ENCODE data around the gene ARSI.
A peak's percentile ranks its signal among the peaks of the same experiment; 100 is the strongest.

ARSI gene

GRCh38 chr5:150302301-150303069 is at the start of gene ARSI:
TSS of gene ARSI (minus strand) at chr5:150302905. CDS start at chr5:150302373, 532 bp downstream.
- DNase-seq (ENCODE audit: low spot score) = no peak

- peak; percentile 93 for DNase-seq (ENCODE audit: low spot score)
Observed at GRCh38 chr5:150350524-150351344, 48.0 kb upstream of the ARSI start.

GRCh38 chr5:150349681-150350275 is 47.1 kb upstream of the ARSI start:
- no peak for DNase-seq (ENCODE audit: low spot score)

- DNase-seq (ENCODE audit: low spot score) = no peak
Observed at GRCh38 chr5:150347451-150347850, 44.7 kb upstream of the ARSI start.

- DNase-seq (ENCODE audit: low spot score) = no peak
Observed at GRCh38 chr5:150347003-150347402, 44.3 kb upstream of the ARSI start.

- no peak for DNase-seq (ENCODE audit: low spot score)
Observed at GRCh38 chr5:150346592-150346991, 43.9 kb upstream of the ARSI start.

- peak; percentile 56 for DNase-seq (ENCODE audit: low spot score)
Observed at GRCh38 chr5:150345716-150346115, 43.0 kb upstream of the ARSI start.

- DNase-seq (ENCODE audit: low spot score) = no peak
Observed at GRCh38 chr5:150343994-150344631, 41.4 kb upstream of the ARSI start.

- no peak for DNase-seq (ENCODE audit: low spot score)
Observed at GRCh38 chr5:150342583-150342982, 39.9 kb upstream of the ARSI start.

- no peak for DNase-seq (ENCODE audit: low spot score)
Observed at GRCh38 chr5:150341989-150342388, 39.3 kb upstream of the ARSI start.

GRCh38 chr5:150341331-150341730 is 38.6 kb upstream of the ARSI start:
- no peak for DNase-seq (ENCODE audit: low spot score)

GRCh38 chr5:150340614-150341255 is 38.0 kb upstream of the ARSI start:
- peak; percentile 50 for DNase-seq (ENCODE audit: low spot score)

- no peak for DNase-seq (ENCODE audit: low spot score)
Observed at GRCh38 chr5:150339841-150340240, 37.1 kb upstream of the ARSI start.

- DNase-seq (ENCODE audit: low spot score) = peak; percentile 93
Observed at GRCh38 chr5:150339165-150339564, 36.5 kb upstream of the ARSI start.

GRCh38 chr5:150338546-150338945 is 35.8 kb upstream of the ARSI start:
- no peak for DNase-seq (ENCODE audit: low spot score)

GRCh38 chr5:150335778-150336177 is 33.1 kb upstream of the ARSI start:
- no peak for DNase-seq (ENCODE audit: low spot score)

GRCh38 chr5:150333400-150333799 is 30.7 kb upstream of the ARSI start:
- DNase-seq (ENCODE audit: low spot score) = peak; percentile 90

- DNase-seq (ENCODE audit: low spot score) = no peak
Observed at GRCh38 chr5:150329881-150330876, 27.5 kb upstream of the ARSI start.

- no peak for DNase-seq (ENCODE audit: low spot score)
Observed at GRCh38 chr5:150329038-150329437, 26.3 kb upstream of the ARSI start.

- no peak for DNase-seq (ENCODE audit: low spot score)
Observed at GRCh38 chr5:150328515-150328914, 25.8 kb upstream of the ARSI start.

GRCh38 chr5:150327139-150327538 is 24.4 kb upstream of the ARSI start:
- DNase-seq (ENCODE audit: low spot score) = no peak
